K562 (cell line): ENCODE measurements around the gene ANKS1A. TPM values are rescaled to one million over a fixed set of nuclear protein-coding genes. Genes with fewer than 3 reads are reported as not detected.

Experiments
- ARNT ChIP-seq, 2 experiments: fragments of 450-650 bp; IDR thresholded peaks; 2 replicates each; pipeline ENCODE4 v1.6.1; 2016; ENCODE audit warnings: mild to moderate bottlenecking in 1 of 2
- BACH1 ChIP-seq: fragments of 200-800 bp; sonication (Bioruptor generic); IDR thresholded peaks from 2 replicates; pipeline ENCODE4 v1.6.1; 2016; ENCODE audit warnings: missing genetic modification characterization, missing compliant biosample characterization
- ETV6 ChIP-seq, 3 experiments: fragments of 150-350 bp in 1 of 3; sonication (generic) in 1 of 3; formaldehyde crosslinking in 1 of 3; IDR thresholded peaks; 2 replicates each; pipeline versions ENCODE4 v1.6.1 to v1.8.0; 2014 to 2022; ENCODE audit warnings: borderline replicate concordance in 2 of 3, low read depth in 2 of 3, antibody characterized with exemption in 1 of 3, low read length in 1 of 3, mild to moderate bottlenecking in 1 of 3, missing genetic modification reagents in 1 of 3
- MCM7 ChIP-seq, 2 experiments: fragments of 450-650 bp; IDR thresholded peaks; 2 replicates each; pipeline ENCODE4 v1.6.1; 2016 to 2018
- POLR2H ChIP-seq: IDR thresholded peaks from 2 replicates; pipeline ENCODE4 v1.6.1; 2016; ENCODE audit warnings: missing genetic modification characterization, low read depth, mild to moderate bottlenecking, control low read depth, missing compliant biosample characterization, moderate library complexity
- RFX7 ChIP-seq: fragments of 250-450 bp; sonication (Bioruptor Pico); IDR thresholded peaks from 2 replicates; pipeline ENCODE4 v1.5.1; 2021; ENCODE audit warnings: mild to moderate bottlenecking
- polyA plus RNA-seq, 8 experiments: library from polyadenylated mRNA; depleted of rRNA in 4 of 8; stranded (reverse) in 5 of 8; unstranded in 3 of 8; fragments of >200 nt; fragmentation: Nextera tagmentation in 2 of 8; fragmentation: Illumina TruSeq in 1 of 8; extraction: Ambion mirVana in 2 of 8; extraction: Trizol in 1 of 8; gene quantifications; 2 replicates each; pipeline versions ENCODE4 v1.2.1 to v1.2.3, GENCODE V29; 2011 to 2014; ENCODE audit warnings: inconsistent platforms in 1 of 8, missing spikeins in 1 of 8
- total RNA-seq, 7 experiments: library from RNA; depleted of rRNA in 6 of 7; stranded (reverse); fragments of >200 nt in 6 of 7; fragmentation: Illumina TruSeq in 2 of 7; extraction: Trizol in 2 of 7; gene quantifications; 2 replicates each; pipeline versions ENCODE4 v1.2.1 to v1.2.3, GENCODE V29; 2011 to 2021; ENCODE audit warnings: low replicate concordance in 1 of 7
- TF ChIP-seq, protein P1 (sequence below): fragments of 450-650 bp; IDR thresholded peaks from 2 replicates; pipeline ENCODE4 v1.6.1; 2017; ENCODE audit warnings: antibody characterized with exemption
- TF ChIP-seq, protein P2 (sequence below): fragments of 450-650 bp; IDR thresholded peaks from 2 replicates; pipeline ENCODE4 v1.6.1; 2016; ENCODE audit warnings: low read depth, mild to moderate bottlenecking, moderate library complexity
- TF ChIP-seq, protein P3 (sequence below): fragments of 450-650 bp; formaldehyde crosslinking; IDR thresholded peaks from 2 replicates; pipeline ENCODE4 v1.4.0; 2022; ENCODE audit warnings: mild to moderate bottlenecking, moderate library complexity
- TF ChIP-seq, protein P4 (sequence below): fragments of 450-650 bp; conservative IDR thresholded peaks from 2 replicates; pipeline ENCODE4 v1.6.1; 2016; ENCODE audit warnings: missing genetic modification characterization, low read depth, mild to moderate bottlenecking, missing compliant biosample characterization, moderate library complexity
- TF ChIP-seq, protein P5 (sequence below): fragments of 250-450 bp; sonication (Bioruptor Pico); IDR thresholded peaks from 2 replicates; pipeline ENCODE4 v1.5.0; 2020; ENCODE audit warnings: mild to moderate bottlenecking, borderline replicate concordance

The ANKS1A gene
- total and polyA plus RNA-seq, 9 of the 15 experiments (the other 6 are each of a cell fraction or from before 2014, with no cell fraction given): 1.1 to 13.8 (median 5.3) TPM

DNA sequence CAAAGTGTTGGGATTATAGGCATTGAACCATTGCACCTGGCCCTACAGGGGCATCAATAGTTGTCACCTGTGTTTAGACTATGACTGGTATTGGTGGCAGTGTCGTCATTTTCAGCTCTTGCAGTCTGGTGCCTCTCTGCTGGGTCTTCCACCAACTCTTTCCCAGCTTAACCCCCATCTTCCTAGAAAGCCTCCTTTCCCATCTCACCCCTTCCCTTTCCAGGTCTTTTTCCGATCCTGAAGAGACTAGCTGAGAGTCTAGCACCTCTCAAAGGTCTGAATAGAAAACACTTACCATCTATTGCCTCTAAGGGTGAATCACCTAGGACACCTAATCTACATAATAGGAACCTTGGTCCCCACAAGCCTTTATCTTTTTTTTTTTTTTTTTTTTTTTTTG is 181.1 kb downstream of the ANKS1A start (continued):
- TF ChIP-seq, protein P1, sequence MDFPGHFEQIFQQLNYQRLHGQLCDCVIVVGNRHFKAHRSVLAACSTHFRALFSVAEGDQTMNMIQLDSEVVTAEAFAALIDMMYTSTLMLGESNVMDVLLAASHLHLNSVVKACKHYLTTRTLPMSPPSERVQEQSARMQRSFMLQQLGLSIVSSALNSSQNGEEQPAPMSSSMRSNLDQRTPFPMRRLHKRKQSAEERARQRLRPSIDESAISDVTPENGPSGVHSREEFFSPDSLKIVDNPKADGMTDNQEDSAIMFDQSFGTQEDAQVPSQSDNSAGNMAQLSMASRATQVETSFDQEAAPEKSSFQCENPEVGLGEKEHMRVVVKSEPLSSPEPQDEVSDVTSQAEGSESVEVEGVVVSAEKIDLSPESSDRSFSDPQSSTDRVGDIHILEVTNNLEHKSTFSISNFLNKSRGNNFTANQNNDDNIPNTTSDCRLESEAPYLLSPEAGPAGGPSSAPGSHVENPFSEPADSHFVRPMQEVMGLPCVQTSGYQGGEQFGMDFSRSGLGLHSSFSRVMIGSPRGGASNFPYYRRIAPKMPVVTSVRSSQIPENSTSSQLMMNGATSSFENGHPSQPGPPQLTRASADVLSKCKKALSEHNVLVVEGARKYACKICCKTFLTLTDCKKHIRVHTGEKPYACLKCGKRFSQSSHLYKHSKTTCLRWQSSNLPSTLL: no peak
- TF ChIP-seq MCM7 (IDR thresholded peaks at IDR 0.05) (no peak), POLR2H (tag) (no peak), ETV6 (IDR thresholded peaks at IDR 0.05; ENCODE audit: borderline replicate concordance in 1 of 2, low read depth in 2 of 2, low read length in 1 of 2) (no peak), ETV6 (CRISPR knock-in tag; IDR thresholded peaks at IDR 0.05; ENCODE audit: borderline replicate concordance) (no peak), RFX7 (CRISPR knock-in tag) (no peak), BACH1 (tag) (no peak), ARNT (IDR thresholded peaks at IDR 0.05) (no peak)
- TF ChIP-seq, protein P2, sequence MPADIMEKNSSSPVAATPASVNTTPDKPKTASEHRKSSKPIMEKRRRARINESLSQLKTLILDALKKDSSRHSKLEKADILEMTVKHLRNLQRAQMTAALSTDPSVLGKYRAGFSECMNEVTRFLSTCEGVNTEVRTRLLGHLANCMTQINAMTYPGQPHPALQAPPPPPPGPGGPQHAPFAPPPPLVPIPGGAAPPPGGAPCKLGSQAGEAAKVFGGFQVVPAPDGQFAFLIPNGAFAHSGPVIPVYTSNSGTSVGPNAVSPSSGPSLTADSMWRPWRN: no peak
- TF ChIP-seq, protein P3, sequence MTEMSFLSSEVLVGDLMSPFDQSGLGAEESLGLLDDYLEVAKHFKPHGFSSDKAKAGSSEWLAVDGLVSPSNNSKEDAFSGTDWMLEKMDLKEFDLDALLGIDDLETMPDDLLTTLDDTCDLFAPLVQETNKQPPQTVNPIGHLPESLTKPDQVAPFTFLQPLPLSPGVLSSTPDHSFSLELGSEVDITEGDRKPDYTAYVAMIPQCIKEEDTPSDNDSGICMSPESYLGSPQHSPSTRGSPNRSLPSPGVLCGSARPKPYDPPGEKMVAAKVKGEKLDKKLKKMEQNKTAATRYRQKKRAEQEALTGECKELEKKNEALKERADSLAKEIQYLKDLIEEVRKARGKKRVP (CRISPR knock-in tag): no peak
- TF ChIP-seq, protein P4, sequence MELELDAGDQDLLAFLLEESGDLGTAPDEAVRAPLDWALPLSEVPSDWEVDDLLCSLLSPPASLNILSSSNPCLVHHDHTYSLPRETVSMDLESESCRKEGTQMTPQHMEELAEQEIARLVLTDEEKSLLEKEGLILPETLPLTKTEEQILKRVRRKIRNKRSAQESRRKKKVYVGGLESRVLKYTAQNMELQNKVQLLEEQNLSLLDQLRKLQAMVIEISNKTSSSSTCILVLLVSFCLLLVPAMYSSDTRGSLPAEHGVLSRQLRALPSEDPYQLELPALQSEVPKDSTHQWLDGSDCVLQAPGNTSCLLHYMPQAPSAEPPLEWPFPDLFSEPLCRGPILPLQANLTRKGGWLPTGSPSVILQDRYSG (tag): no peak
- TF ChIP-seq, protein P5, sequence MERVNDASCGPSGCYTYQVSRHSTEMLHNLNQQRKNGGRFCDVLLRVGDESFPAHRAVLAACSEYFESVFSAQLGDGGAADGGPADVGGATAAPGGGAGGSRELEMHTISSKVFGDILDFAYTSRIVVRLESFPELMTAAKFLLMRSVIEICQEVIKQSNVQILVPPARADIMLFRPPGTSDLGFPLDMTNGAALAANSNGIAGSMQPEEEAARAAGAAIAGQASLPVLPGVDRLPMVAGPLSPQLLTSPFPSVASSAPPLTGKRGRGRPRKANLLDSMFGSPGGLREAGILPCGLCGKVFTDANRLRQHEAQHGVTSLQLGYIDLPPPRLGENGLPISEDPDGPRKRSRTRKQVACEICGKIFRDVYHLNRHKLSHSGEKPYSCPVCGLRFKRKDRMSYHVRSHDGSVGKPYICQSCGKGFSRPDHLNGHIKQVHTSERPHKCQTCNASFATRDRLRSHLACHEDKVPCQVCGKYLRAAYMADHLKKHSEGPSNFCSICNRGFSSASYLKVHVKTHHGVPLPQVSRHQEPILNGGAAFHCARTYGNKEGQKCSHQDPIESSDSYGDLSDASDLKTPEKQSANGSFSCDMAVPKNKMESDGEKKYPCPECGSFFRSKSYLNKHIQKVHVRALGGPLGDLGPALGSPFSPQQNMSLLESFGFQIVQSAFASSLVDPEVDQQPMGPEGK (CRISPR knock-in tag): no peak
